ENCODE results near the gene KRTAP9-3. TPM values are rescaled to one million over a fixed set of nuclear protein-coding genes. Genes with fewer than 3 reads are reported as not detected.
"Not testable (repeated sequence)": the region's sequence is repeated elsewhere in the genome, so short reads cannot be mapped to it uniquely, and the experiment has no call there.

KRTAP9-3 gene
- total RNA-seq, 1 experiment from 2014 or later = not detected

GRCh38 chr17:41267711-41268110, 35.5 kb downstream of the KRTAP9-3 start:
- Histone ChIP-seq H3K36me3 (replicated peaks; ENCODE audit: control insufficient read depth, insufficient read depth, low read length) (no peaks in the 10 kb centered on the region), H3K4me3 (ENCODE audit: insufficient read depth, low read depth, low read length) (no peak overlapping the region), H3K27me3 (ENCODE audit: control insufficient read depth, insufficient read depth, low read length) (no peaks in the 10 kb centered on the region; the same call in 1 of the 2 replicates)
- DNase-seq = no peak

DNA sequence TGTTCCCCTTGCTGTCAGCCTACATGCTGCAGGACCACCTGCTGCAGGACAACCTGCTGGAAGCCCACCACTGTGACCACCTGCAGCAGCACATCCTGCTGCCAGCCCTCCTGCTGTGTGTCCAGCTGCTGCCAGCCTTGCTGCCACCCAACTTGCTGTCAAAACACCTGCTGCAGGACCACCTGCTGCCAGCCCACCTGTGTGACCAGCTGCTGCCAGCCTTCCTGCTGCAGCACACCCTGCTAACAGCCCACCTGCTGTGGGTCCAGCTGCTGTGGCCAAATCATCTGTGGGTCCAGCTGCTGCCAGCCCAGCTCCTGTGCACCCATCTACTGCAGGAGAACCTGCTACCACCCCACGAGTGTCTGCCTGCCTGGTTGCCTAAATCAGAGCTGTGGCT, 39.1 kb downstream of the KRTAP9-3 start:
- H3K4me3 ChIP-seq (ENCODE audit: insufficient read depth, low read depth, low read length); H3K36me3 ChIP-seq (replicated peaks; ENCODE audit: control insufficient read depth, insufficient read depth, low read length); DNase-seq; H3K27me3 ChIP-seq (ENCODE audit: control insufficient read depth, insufficient read depth, low read length): not testable (repeated sequence)

- DNase-seq = no peak
- no peaks in the 10 kb centered on the region; the same call in 1 of the 2 replicates for H3K27me3 ChIP-seq (ENCODE audit: control insufficient read depth, insufficient read depth, low read length)
- no peaks in the 10 kb centered on the region for H3K36me3 ChIP-seq (replicated peaks; ENCODE audit: control insufficient read depth, insufficient read depth, low read length)
- no peak overlapping the region for H3K4me3 ChIP-seq (ENCODE audit: insufficient read depth, low read depth, low read length)
Observed at GRCh38 chr17:41271858-41272257, 39.6 kb downstream of the KRTAP9-3 start.

DNA sequence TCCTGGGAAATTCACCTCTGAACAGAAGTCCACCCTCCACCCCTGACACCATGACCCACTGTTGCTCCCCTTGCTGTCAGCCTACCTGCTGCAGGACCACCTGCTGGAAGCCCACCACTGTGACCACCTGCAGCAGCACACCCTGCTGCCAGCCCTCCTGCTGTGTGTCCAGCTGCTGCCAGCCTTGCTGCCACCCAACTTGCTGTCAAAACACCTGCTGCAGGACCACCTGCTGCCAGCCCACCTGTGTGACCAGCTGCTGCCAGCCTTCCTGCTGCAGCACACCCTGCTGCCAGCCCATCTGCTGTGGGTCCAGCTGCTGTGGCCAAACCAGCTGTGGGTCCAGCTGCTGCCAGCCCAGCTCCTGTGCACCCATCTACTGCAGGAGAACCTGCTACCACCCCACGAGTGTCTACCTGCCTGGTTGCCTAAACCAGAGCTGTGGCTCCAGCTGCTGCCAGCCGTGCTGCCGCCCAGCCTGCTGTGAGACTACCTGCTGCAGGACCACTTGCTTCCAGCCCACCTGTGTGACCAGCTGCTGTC, 43.5 kb downstream of the KRTAP9-3 start, which contains the start of gene KRTAP9-7:
Gene KRTAP9-7, plus strand, starts transcription at position 51 of the 543 bp plus-strand sequence. Its CDS starts 0 bp downstream, at position 51.
- not testable (repeated sequence) for H3K36me3 ChIP-seq (replicated peaks; ENCODE audit: control insufficient read depth, insufficient read depth, low read length); DNase-seq; H3K4me3 ChIP-seq (ENCODE audit: insufficient read depth, low read depth, low read length); H3K27me3 ChIP-seq (ENCODE audit: control insufficient read depth, insufficient read depth, low read length)

- no peak for DNase-seq
- H3K27me3 ChIP-seq (ENCODE audit: control insufficient read depth, insufficient read depth, low read length) = no peaks in the 10 kb centered on the region
- H3K36me3 ChIP-seq (replicated peaks; ENCODE audit: control insufficient read depth, insufficient read depth, low read length) = no peaks in the 10 kb centered on the region
- H3K4me3 ChIP-seq (ENCODE audit: insufficient read depth, low read depth, low read length) = no peak overlapping the region
Observed at GRCh38 chr17:41278176-41278955, 46.1 kb downstream of the KRTAP9-3 start.

Other genes starting within 250 kb of the KRTAP9-3 start
- not detected in 2 replicates for gene KRT40, start 248.1 kb upstream of the KRTAP9-3 start, total RNA-seq (2014; rRNA removed; shearing (Covaris generic))
- not detected in 2 replicates for gene KRTAP3-3, start 238.3 kb upstream of the KRTAP9-3 start, total RNA-seq (2014; rRNA removed; shearing (Covaris generic))
- gene KRTAP3-2, start 232.5 kb upstream of the KRTAP9-3 start, total RNA-seq (2014; rRNA removed; shearing (Covaris generic)) = not detected in 2 replicates
- not detected in 2 replicates for gene KRTAP3-1, start 223.3 kb upstream of the KRTAP9-3 start, total RNA-seq (2014; rRNA removed; shearing (Covaris generic))
- gene KRTAP1-5, start 205.2 kb upstream of the KRTAP9-3 start, total RNA-seq (2014; rRNA removed; shearing (Covaris generic)) = not detected in 2 replicates
- gene KRTAP1-4, start 202.3 kb upstream of the KRTAP9-3 start, total RNA-seq (2014; rRNA removed; shearing (Covaris generic)) = not detected in 2 replicates
- gene KRTAP1-3, start 197.6 kb upstream of the KRTAP9-3 start, total RNA-seq (2014; rRNA removed; shearing (Covaris generic)) = not detected in 2 replicates
- not detected in 2 replicates for gene KRTAP1-1, start 191.0 kb upstream of the KRTAP9-3 start, total RNA-seq (2014; rRNA removed; shearing (Covaris generic))
- gene KRTAP2-1, start 185.1 kb upstream of the KRTAP9-3 start, total RNA-seq (2014; rRNA removed; shearing (Covaris generic)) = not detected in 2 replicates
- not detected in 2 replicates for gene KRTAP2-2, start 177.2 kb upstream of the KRTAP9-3 start, total RNA-seq (2014; rRNA removed; shearing (Covaris generic))
- not detected in 2 replicates for gene KRTAP2-3, start 172.3 kb upstream of the KRTAP9-3 start, total RNA-seq (2014; rRNA removed; shearing (Covaris generic))
- not detected in 2 replicates for gene KRTAP2-4, start 166.6 kb upstream of the KRTAP9-3 start, total RNA-seq (2014; rRNA removed; shearing (Covaris generic))
- gene KRTAP4-7, start 148.3 kb upstream of the KRTAP9-3 start, total RNA-seq (2014; rRNA removed; shearing (Covaris generic)) = not detected in 2 replicates
- gene KRTAP4-8, start 134.3 kb upstream of the KRTAP9-3 start, total RNA-seq (2014; rRNA removed; shearing (Covaris generic)) = not detected in 2 replicates
- not detected in 2 replicates for gene KRTAP4-16, start 130.2 kb upstream of the KRTAP9-3 start, total RNA-seq (2014; rRNA removed; shearing (Covaris generic))
- gene KRTAP4-9, start 127.1 kb upstream of the KRTAP9-3 start, total RNA-seq (2014; rRNA removed; shearing (Covaris generic)) = not detected in 2 replicates
- not detected in 2 replicates for gene KRTAP4-11, start 114.1 kb upstream of the KRTAP9-3 start, total RNA-seq (2014; rRNA removed; shearing (Covaris generic))
- not detected in 2 replicates for gene KRTAP4-12, start 108.3 kb upstream of the KRTAP9-3 start, total RNA-seq (2014; rRNA removed; shearing (Covaris generic))
- not detected in 2 replicates for gene KRTAP4-6, start 91.9 kb upstream of the KRTAP9-3 start, total RNA-seq (2014; rRNA removed; shearing (Covaris generic))
- gene KRTAP4-5, start 82.6 kb upstream of the KRTAP9-3 start, total RNA-seq (2014; rRNA removed; shearing (Covaris generic)) = not detected in 2 replicates
- gene KRTAP4-4, start 71.7 kb upstream of the KRTAP9-3 start, total RNA-seq (2014; rRNA removed; shearing (Covaris generic)) = not detected in 2 replicates
- gene KRTAP4-3, start 64.2 kb upstream of the KRTAP9-3 start, total RNA-seq (2014; rRNA removed; shearing (Covaris generic)) = not detected in 2 replicates
- not detected in 2 replicates for gene KRTAP4-2, start 54.2 kb upstream of the KRTAP9-3 start, total RNA-seq (2014; rRNA removed; shearing (Covaris generic))
- 0.38 and 0.70 TPM in 2 replicates for gene KRTAP4-1, start 47.5 kb upstream of the KRTAP9-3 start, total RNA-seq (2014; rRNA removed; shearing (Covaris generic))
- gene KRTAP9-1, start 42.6 kb upstream of the KRTAP9-3 start, total RNA-seq (2014; rRNA removed; shearing (Covaris generic)) = not detected in 2 replicates
- gene KRTAP9-2, start 5.8 kb upstream of the KRTAP9-3 start, total RNA-seq (2014; rRNA removed; shearing (Covaris generic)) = not detected in 2 replicates
- gene KRTAP9-8, start 5.5 kb downstream of the KRTAP9-3 start, total RNA-seq (2014; rRNA removed; shearing (Covaris generic)) = not detected in 2 replicates
- not detected in 2 replicates for gene KRTAP9-4, start 17.2 kb downstream of the KRTAP9-3 start, total RNA-seq (2014; rRNA removed; shearing (Covaris generic))
- not detected in 2 replicates for gene KRTAP9-9, start 22.9 kb downstream of the KRTAP9-3 start, total RNA-seq (2014; rRNA removed; shearing (Covaris generic))
- not detected in 2 replicates for gene KRTAP9-6, start 32.9 kb downstream of the KRTAP9-3 start, total RNA-seq (2014; rRNA removed; shearing (Covaris generic))
- not detected in 2 replicates for gene KRTAP9-7, start 43.2 kb downstream of the KRTAP9-3 start, total RNA-seq (2014; rRNA removed; shearing (Covaris generic))
- not detected in 2 replicates for gene KRTAP29-1, start 70.4 kb downstream of the KRTAP9-3 start, total RNA-seq (2014; rRNA removed; shearing (Covaris generic))
- gene KRTAP16-1, start 76.9 kb downstream of the KRTAP9-3 start, total RNA-seq (2014; rRNA removed; shearing (Covaris generic)) = not detected in 2 replicates
- gene KRTAP17-1, start 83.3 kb downstream of the KRTAP9-3 start, total RNA-seq (2014; rRNA removed; shearing (Covaris generic)) = not detected in 2 replicates
- not detected in 2 replicates for gene KRT33A, start 118.4 kb downstream of the KRTAP9-3 start, total RNA-seq (2014; rRNA removed; shearing (Covaris generic))
- gene KRT33B, start 137.4 kb downstream of the KRTAP9-3 start, total RNA-seq (2014; rRNA removed; shearing (Covaris generic)) = not detected in 2 replicates
- not detected in 2 replicates for gene KRT34, start 149.9 kb downstream of the KRTAP9-3 start, total RNA-seq (2014; rRNA removed; shearing (Covaris generic))
- not detected in 2 replicates for gene KRT31, start 165.2 kb downstream of the KRTAP9-3 start, total RNA-seq (2014; rRNA removed; shearing (Covaris generic))
- gene KRT37, start 192.1 kb downstream of the KRTAP9-3 start, total RNA-seq (2014; rRNA removed; shearing (Covaris generic)) = not detected in 2 replicates
- not detected in 2 replicates for gene KRT38, start 208.5 kb downstream of the KRTAP9-3 start, total RNA-seq (2014; rRNA removed; shearing (Covaris generic))
- gene KRT32, start 234.9 kb downstream of the KRTAP9-3 start, total RNA-seq (2014; rRNA removed; shearing (Covaris generic)) = not detected in 2 replicates
- gene KRT35, start 248.7 kb downstream of the KRTAP9-3 start, total RNA-seq (2014; rRNA removed; shearing (Covaris generic)) = not detected in 2 replicates